A549 (cell line): ENCODE measurements around the gene FDCSP.

ENCODE experiments used
- MAZ ChIP-seq: fragments of 150-350 bp; IDR thresholded peaks from 2 replicates; pipeline ENCODE4 v1.6.1; 2014; ENCODE audit warnings: antibody characterized with exemption, low read depth, low read length, borderline replicate concordance
- POLR2A ChIP-seq: IDR thresholded peaks from 2 replicates; pipeline ENCODE4 v1.6.1; 2012; ENCODE audit warnings: mild to moderate bottlenecking, low read length
- SMC3 ChIP-seq: fragments of >200 bp; sonication (Bioruptor Twin); formaldehyde crosslinking; IDR thresholded peaks from 3 replicates; pipeline ENCODE4 v1.6.1; 2018; ENCODE audit warnings: inconsistent platforms
- TF ChIP-seq, protein P1 (sequence below): fragments of 200-600 bp; sonication (generic); IDR thresholded peaks from 2 replicates; pipeline ENCODE4 v1.6.1; 2016; ENCODE audit warnings: antibody characterized with exemption, mild to moderate bottlenecking, moderate library complexity
- TF ChIP-seq, protein P2 (sequence below): fragments of >200 bp; sonication (Bioruptor Twin); formaldehyde crosslinking; IDR thresholded peaks from 3 replicates; pipeline ENCODE4 v1.5.1; 2016

DNA sequence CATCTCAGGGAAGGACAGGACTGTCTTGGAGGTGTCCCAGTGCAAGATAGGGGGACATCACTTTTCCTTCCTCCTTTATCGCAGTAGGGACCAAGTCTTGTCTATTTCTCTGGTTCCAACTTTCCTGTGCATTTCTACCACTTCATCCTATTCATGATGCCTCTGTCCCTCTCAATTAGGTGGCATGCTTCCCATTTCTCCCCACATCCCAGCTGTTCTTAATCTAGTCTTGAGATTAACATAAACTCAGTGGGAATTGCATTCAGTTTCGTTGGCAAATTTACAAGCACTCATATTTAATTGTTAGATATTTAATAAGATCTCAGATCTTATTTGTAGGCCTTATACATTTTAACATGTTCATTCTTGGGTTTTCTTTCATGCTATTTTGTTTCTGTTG, 46.1 kb upstream of the FDCSP start:
- TF ChIP-seq, protein P1, sequence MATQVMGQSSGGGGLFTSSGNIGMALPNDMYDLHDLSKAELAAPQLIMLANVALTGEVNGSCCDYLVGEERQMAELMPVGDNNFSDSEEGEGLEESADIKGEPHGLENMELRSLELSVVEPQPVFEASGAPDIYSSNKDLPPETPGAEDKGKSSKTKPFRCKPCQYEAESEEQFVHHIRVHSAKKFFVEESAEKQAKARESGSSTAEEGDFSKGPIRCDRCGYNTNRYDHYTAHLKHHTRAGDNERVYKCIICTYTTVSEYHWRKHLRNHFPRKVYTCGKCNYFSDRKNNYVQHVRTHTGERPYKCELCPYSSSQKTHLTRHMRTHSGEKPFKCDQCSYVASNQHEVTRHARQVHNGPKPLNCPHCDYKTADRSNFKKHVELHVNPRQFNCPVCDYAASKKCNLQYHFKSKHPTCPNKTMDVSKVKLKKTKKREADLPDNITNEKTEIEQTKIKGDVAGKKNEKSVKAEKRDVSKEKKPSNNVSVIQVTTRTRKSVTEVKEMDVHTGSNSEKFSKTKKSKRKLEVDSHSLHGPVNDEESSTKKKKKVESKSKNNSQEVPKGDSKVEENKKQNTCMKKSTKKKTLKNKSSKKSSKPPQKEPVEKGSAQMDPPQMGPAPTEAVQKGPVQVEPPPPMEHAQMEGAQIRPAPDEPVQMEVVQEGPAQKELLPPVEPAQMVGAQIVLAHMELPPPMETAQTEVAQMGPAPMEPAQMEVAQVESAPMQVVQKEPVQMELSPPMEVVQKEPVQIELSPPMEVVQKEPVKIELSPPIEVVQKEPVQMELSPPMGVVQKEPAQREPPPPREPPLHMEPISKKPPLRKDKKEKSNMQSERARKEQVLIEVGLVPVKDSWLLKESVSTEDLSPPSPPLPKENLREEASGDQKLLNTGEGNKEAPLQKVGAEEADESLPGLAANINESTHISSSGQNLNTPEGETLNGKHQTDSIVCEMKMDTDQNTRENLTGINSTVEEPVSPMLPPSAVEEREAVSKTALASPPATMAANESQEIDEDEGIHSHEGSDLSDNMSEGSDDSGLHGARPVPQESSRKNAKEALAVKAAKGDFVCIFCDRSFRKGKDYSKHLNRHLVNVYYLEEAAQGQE = no peak
- TF ChIP-seq, protein P2, sequence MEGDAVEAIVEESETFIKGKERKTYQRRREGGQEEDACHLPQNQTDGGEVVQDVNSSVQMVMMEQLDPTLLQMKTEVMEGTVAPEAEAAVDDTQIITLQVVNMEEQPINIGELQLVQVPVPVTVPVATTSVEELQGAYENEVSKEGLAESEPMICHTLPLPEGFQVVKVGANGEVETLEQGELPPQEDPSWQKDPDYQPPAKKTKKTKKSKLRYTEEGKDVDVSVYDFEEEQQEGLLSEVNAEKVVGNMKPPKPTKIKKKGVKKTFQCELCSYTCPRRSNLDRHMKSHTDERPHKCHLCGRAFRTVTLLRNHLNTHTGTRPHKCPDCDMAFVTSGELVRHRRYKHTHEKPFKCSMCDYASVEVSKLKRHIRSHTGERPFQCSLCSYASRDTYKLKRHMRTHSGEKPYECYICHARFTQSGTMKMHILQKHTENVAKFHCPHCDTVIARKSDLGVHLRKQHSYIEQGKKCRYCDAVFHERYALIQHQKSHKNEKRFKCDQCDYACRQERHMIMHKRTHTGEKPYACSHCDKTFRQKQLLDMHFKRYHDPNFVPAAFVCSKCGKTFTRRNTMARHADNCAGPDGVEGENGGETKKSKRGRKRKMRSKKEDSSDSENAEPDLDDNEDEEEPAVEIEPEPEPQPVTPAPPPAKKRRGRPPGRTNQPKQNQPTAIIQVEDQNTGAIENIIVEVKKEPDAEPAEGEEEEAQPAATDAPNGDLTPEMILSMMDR = no peak
- TF ChIP-seq POLR2A = no peak
- TF ChIP-seq MAZ = no peak
- no peak for TF ChIP-seq SMC3
